ENCODE results near the gene CDKN2B-AS1. TPM values are rescaled to one million over a fixed set of nuclear protein-coding genes. Genes with fewer than 3 reads are reported as not detected.
"Not testable (repeated sequence)": the region's sequence is repeated elsewhere in the genome, so short reads cannot be mapped to it uniquely, and the experiment has no call there.

Gene CDKN2B-AS1
- total RNA-seq, 1 experiment from 2014 or later: 2.7 TPM

GRCh38 chr9:22043928-22044327, 49.3 kb downstream of the CDKN2B-AS1 start:
- no peak for DNase-seq (ENCODE audit: low read depth)

- no peak for DNase-seq (ENCODE audit: low read depth)
Observed at GRCh38 chr9:22044583-22044982, 50.0 kb downstream of the CDKN2B-AS1 start.

GRCh38 chr9:22045423-22045822, 50.8 kb downstream of the CDKN2B-AS1 start:
- no peak for DNase-seq (ENCODE audit: low read depth)

- DNase-seq (ENCODE audit: low read depth): no peak
Observed at GRCh38 chr9:22046243-22046885, 51.8 kb downstream of the CDKN2B-AS1 start.

- DNase-seq (ENCODE audit: low read depth): no peak
Observed at GRCh38 chr9:22047596-22047995, 53.0 kb downstream of the CDKN2B-AS1 start.

GRCh38 chr9:22049411-22049810, 54.8 kb downstream of the CDKN2B-AS1 start:
- no peak for DNase-seq (ENCODE audit: low read depth)

GRCh38 chr9:22050924-22051323, 56.3 kb downstream of the CDKN2B-AS1 start:
- no peak for DNase-seq (ENCODE audit: low read depth)

- DNase-seq (ENCODE audit: low read depth): no peak
Observed at GRCh38 chr9:22052376-22052945, 57.9 kb downstream of the CDKN2B-AS1 start.

- DNase-seq (ENCODE audit: low read depth): no peak
Observed at GRCh38 chr9:22053178-22053577, 58.6 kb downstream of the CDKN2B-AS1 start.

GRCh38 chr9:22054076-22054475, 59.5 kb downstream of the CDKN2B-AS1 start:
- no peak for DNase-seq (ENCODE audit: low read depth)

GRCh38 chr9:22054529-22054928, 59.9 kb downstream of the CDKN2B-AS1 start:
- no peak for DNase-seq (ENCODE audit: low read depth)

- no peak for DNase-seq (ENCODE audit: low read depth)
Observed at GRCh38 chr9:22055090-22055489, 60.5 kb downstream of the CDKN2B-AS1 start.

GRCh38 chr9:22056402-22056801, 61.8 kb downstream of the CDKN2B-AS1 start:
- DNase-seq (ENCODE audit: low read depth): no peak

- not testable (repeated sequence) for DNase-seq (ENCODE audit: low read depth)
Observed at GRCh38 chr9:22057972-22058371, 63.4 kb downstream of the CDKN2B-AS1 start.

- DNase-seq (ENCODE audit: low read depth): no peak
Observed at GRCh38 chr9:22060831-22061383, 66.3 kb downstream of the CDKN2B-AS1 start.

GRCh38 chr9:22064957-22065356, 70.4 kb downstream of the CDKN2B-AS1 start:
- no peak for DNase-seq (ENCODE audit: low read depth)

- no peak for DNase-seq (ENCODE audit: low read depth)
Observed at GRCh38 chr9:22065431-22066200, 71.0 kb downstream of the CDKN2B-AS1 start.

GRCh38 chr9:22067196-22067595, 72.6 kb downstream of the CDKN2B-AS1 start:
- no peak for DNase-seq (ENCODE audit: low read depth)

- DNase-seq (ENCODE audit: low read depth): no peak
Observed at GRCh38 chr9:22068369-22068768, 73.8 kb downstream of the CDKN2B-AS1 start.

- no peak for DNase-seq (ENCODE audit: low read depth)
Observed at GRCh38 chr9:22073349-22073748, 78.8 kb downstream of the CDKN2B-AS1 start.

- no peak for DNase-seq (ENCODE audit: low read depth)
Observed at GRCh38 chr9:22078081-22078480, 83.5 kb downstream of the CDKN2B-AS1 start.

GRCh38 chr9:22079873-22080341, 85.3 kb downstream of the CDKN2B-AS1 start:
- no peak for DNase-seq (ENCODE audit: low read depth)

Measured in HT1080 (cell line).